H1 (cell line): ENCODE data around the gene THEM5. TPM values are rescaled to one million over a fixed set of nuclear protein-coding genes. Genes with fewer than 3 reads are reported as not detected.

Experiments
- BACH1 ChIP-seq: IDR thresholded peaks from 2 replicates; pipeline ENCODE4 v1.6.1; 2012; ENCODE audit warnings: low read length, improper control_type of control experiment
- CBX5 ChIP-seq: fragments of 300-800, 300-1000 bp; sonication (generic); IDR thresholded peaks from 2 replicates; pipeline ENCODE4 v1.7.1; 2016; ENCODE audit warnings: antibody characterized with exemption, low read length, low read depth
- CREB1 ChIP-seq: IDR thresholded peaks from 2 replicates; pipeline ENCODE4 v1.6.1; 2012; ENCODE audit warnings: inconsistent platforms
- KDM4A ChIP-seq: IDR thresholded peaks from one replicate; pipeline ENCODE4 v1.7.1; 2012; ENCODE audit warnings: low read depth, mild to moderate bottlenecking, moderate library complexity, low read length, inconsistent platforms; ENCODE audit not compliant: severe bottlenecking
- RBBP5 ChIP-seq: IDR thresholded peaks from 2 replicates; pipeline ENCODE4 v1.7.1; 2012; ENCODE audit warnings: low read depth, mild to moderate bottlenecking, inconsistent platforms, low read length, moderate library complexity, borderline replicate concordance
- TAF7 ChIP-seq: optimal IDR thresholded peaks from 2 replicates; pipeline ENCODE3; 2011; ENCODE audit warnings: low read depth, mild to moderate bottlenecking, inconsistent platforms, low read length, moderate library complexity, borderline replicate concordance
- polyA plus RNA-seq, 7 experiments: library from polyadenylated mRNA; depleted of rRNA in 3 of 7; stranded (reverse) in 5 of 7; unstranded in 2 of 7; fragments of >200 nt in 5 of 7; fragments of 200-250 nt in 2 of 7; gene quantifications; 1 replicate in 5 of 7; 2 replicates in 1 of 7; 4 replicates in 1 of 7; pipeline versions ENCODE4 v1.2.1 to v1.2.3, GENCODE V29; 2011 to 2013; ENCODE audit warnings: missing spikeins in 2 of 7, mixed read lengths in 2 of 7
- total RNA-seq: library from RNA; stranded (reverse); fragmentation: NEBNext Ultra II Directional; extraction: Animal tissue kit (Norgen Biotek cat#: 25700); gene quantifications from 2 replicates; pipeline ENCODE4 v1.2.1, GENCODE V29; 2021
- TF ChIP-seq, protein P1 (sequence below), 3 experiments: IDR thresholded peaks; 1 replicate in 2 of 3; 2 replicates in 1 of 3; pipeline versions ENCODE4 v1.5.1 to v1.6.1; 2011; ENCODE audit warnings: low read length in 3 of 3, mild to moderate bottlenecking in 3 of 3, inconsistent platforms in 2 of 3, low read depth in 1 of 3, moderate library complexity in 1 of 3; ENCODE audit not compliant: insufficient read depth in 1 of 3; ENCODE audit errors: control extremely low read depth in 1 of 3

The THEM5 gene
- total and polyA plus RNA-seq, 2 of the 8 experiments (the other 6 are each of a cell fraction or from before 2014, with no cell fraction given): not detected

DNA sequence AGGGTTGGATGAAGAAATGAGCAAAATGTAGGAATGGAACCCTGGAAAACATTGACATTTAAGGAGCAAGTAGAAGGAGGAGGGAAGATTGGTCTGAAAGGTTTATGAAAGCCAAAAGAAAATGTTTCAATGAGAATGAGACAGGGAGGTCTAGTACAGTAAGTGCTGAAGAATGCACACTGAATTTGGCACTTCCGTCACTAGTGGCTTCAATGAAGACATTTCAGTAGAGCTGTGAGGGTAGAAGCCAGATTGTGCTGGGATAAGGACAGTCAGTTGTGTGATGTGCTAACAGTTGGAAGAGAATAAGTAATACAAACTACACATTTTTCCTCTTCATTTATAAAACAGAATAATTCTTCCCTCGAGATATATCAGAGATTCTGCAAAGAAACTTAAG is 38.7 kb upstream of the THEM5 start (continued):
- TF ChIP-seq BACH1: no peak
- no peak for TF ChIP-seq RBBP5
- TF ChIP-seq TAF7: no peak
- TF ChIP-seq KDM4A: no peak
- TF ChIP-seq CREB1: no peak
- no peak for TF ChIP-seq CBX5
- TF ChIP-seq, protein P1, sequence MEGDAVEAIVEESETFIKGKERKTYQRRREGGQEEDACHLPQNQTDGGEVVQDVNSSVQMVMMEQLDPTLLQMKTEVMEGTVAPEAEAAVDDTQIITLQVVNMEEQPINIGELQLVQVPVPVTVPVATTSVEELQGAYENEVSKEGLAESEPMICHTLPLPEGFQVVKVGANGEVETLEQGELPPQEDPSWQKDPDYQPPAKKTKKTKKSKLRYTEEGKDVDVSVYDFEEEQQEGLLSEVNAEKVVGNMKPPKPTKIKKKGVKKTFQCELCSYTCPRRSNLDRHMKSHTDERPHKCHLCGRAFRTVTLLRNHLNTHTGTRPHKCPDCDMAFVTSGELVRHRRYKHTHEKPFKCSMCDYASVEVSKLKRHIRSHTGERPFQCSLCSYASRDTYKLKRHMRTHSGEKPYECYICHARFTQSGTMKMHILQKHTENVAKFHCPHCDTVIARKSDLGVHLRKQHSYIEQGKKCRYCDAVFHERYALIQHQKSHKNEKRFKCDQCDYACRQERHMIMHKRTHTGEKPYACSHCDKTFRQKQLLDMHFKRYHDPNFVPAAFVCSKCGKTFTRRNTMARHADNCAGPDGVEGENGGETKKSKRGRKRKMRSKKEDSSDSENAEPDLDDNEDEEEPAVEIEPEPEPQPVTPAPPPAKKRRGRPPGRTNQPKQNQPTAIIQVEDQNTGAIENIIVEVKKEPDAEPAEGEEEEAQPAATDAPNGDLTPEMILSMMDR (IDR thresholded peaks at IDR 0.05; ENCODE audit: control extremely low read depth in 1 of 3, insufficient read depth in 1 of 3, low read depth in 1 of 3, low read length in 3 of 3): no peak
- TF ChIP-seq, all 59 proteins: peak for 0
